Measurements from ENCODE around the gene TXLNA.
"Not testable (repeated sequence)": the region's sequence is repeated elsewhere in the genome, so short reads cannot be mapped to it uniquely, and the experiment has no call there.

TXLNA gene

DNA sequence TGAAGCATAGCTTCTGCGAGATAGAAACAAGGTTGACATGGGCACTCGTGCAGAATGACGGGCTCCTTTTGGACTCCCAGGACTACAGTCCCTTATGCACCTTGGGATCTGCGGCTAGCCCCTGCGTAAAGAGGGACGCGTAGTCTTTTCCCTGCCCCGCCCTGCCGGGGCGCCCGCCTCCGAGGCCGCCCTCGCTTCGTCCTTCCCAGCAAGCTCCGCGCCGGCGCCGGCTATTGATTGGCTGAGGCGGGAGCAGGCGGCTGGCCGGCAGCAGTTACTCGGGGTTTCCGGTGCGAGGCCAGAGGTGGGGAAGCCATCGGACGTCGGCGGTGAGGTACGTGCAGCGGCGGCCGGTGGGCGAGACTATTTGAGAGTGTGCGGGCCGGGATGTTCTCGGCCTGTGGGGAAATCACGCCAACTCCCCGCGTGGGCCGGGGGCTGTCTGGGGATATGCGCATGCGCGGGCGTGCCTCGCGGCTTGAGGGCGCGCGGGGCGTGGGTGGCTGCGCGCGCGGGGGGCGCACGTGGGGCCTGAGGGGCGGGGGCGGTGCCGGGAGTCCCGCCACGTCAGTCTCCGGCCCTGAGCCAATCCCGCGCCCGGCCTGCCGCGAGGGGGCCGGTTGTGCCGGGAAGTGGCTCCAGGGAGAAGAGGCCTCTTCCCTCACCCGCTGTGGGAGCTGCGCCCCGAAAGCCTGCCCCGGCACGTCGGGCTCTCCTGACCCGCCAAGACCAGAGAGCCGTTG, at the start of gene TXLNA:
Gene TXLNA (plus strand): TSS at position 233 of the 743 bp plus-strand sequence. CDS start 671 bp downstream, outside the sequence.
- peak; percentile 85 for DNase-seq (ENCODE audit: low read depth)

DNA sequence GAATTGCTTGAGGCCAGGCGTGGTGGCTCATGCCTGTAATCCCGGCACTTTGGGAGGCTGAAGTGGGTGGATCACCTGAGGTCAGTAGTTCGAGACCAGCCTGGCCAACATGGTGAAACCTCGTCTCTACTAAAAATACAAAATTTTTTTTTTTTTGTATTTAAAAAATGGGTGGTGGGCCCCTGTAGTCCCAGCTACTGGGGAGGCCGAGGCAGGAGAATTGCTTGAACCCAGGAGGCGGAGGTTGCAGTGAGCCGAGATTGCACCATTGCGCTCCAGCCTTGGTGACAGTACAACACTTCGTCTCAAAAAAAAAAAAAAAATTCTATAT, 45.6 kb upstream of the TXLNA start:
- not testable (repeated sequence) for DNase-seq (ENCODE audit: low read depth)

DNA sequence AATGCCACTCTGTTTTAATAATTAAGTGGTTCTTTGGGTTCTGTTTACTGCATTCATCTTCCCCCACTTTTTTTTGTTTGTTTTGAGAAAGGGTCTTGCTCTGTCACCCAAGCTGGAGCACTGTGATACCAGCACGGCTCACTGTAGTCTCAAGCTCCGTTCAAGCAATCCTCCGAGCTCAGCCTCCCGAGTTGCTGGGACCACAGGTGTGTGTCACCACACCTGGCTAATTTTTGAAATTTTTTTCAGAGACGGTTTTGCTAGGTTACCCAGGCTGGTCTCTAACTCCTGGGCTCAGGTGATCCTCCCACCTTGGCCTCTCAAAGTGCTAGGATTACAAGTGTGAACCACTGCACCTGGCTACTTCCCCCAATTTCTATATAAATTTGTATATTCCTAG, 42.4 kb upstream of the TXLNA start:
- DNase-seq (ENCODE audit: low read depth) = no peak

DNA sequence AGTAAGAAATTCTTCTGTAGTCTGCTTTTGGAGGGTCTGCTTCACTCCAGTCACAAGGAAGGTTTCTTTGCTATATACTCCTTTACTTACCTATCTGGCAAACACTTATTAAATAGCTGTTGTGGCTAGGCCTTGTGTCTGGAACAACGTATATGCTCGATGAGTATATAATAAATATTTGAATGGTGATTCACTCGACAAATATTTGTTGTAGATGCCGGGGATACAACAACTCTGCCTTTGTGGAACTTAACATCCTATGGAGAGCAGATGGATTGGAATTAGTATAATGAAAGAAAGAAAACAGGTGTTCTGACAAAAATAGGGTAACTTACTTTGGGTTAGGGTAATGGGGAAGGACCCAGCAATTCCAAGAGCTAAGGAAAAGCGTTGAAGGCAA, 40.5 kb upstream of the TXLNA start:
- DNase-seq (ENCODE audit: low read depth) = no peak

DNA sequence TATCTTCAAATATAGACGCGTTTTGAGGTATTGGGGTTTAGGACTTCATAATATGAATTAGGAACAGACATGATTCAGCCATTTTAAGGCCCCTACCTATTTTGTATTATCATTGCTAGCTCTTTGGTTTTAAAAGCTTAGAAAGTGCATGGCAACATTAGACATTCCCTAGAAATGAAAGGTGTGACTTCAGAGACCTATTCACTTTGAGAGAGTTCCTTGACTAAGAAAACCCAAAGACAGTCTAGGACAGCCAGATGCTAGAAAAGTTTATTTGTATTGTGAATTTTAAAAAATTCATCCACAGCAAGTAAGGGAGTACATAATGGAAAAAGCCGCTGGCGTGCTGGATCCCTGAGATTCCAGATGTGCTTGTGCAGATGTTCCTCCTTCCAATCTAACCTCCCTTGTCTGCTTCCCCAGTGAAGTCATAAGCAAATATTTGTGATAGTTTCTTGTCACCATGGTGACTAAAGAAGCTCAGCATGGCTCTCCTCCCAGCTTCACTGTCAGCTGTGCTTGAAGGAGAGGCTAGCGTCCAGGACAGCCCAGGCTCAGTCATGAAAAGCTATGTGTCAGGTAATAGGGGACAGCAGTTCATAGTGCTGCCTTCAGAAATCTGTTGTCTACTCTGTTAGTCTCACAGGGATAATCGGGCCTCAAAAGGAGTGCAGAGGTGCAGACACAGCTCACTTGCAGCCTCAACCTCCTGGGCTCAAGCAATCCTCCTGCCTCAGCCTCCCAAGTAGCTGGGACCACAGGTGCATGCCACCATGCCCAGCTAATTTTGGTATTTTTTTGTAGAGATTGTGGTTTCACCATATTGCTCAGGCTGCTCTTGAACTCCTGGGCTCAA, 36.8 kb upstream of the TXLNA start:
- peak; percentile 80 for DNase-seq (ENCODE audit: low read depth)

DNA sequence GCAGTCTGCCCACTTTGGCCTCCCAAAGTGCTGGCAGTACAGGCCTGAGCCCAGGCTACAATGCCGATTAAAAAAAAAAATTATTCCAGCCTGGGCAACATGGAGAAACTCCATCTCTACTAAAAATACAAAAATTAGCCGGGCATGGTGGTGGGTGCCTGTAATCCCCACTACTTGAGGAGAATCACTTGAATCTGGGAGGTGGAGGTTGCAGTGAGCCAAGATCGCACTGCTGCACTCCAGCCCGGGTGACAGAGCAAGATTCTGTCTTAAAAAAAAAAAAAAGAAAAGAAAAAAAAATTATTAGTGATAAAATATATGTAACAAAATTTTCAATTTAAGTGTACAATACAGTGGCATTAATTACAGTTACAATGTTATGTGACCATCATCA, 36.2 kb upstream of the TXLNA start:
- not testable (repeated sequence) for DNase-seq (ENCODE audit: low read depth)

DNA sequence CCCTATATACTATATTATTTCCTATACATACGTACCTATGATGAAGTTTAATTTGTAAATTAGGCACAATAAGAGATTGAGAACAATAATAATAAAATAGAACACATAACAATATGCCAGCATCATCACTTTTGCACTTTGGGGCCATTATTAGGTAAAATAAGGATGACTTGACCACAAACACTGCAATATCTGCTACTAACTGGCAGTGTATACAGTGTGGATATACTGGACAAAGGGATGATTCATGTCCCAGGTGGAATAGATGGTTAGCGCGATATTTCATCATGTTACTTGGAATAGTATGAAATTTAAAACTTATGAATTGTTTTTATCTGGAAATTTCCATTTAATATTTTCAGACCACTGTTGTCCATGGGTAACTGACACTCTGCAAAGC, 35.4 kb upstream of the TXLNA start:
- DNase-seq (ENCODE audit: low read depth) = peak; percentile 33

DNA sequence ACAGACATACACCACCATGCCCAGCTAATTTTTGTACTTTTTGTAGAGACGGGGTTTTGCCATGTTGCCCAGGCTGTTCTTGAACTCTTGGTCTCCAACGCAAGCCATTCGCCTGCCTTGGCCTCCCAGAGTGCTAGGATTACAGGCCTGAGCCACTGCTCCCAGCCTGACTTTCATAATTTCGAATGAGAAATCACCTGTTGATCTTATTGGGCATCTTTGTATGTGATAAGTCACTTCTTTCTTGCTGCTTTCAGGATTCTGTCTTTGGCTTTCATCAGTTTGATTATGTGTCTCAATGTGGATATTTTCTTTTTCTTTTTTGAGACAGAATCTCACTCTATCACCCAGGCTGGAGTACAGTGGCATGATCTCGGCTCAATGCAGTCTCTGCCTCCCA, 31.7 kb upstream of the TXLNA start:
- not testable (repeated sequence) for DNase-seq (ENCODE audit: low read depth)

DNA sequence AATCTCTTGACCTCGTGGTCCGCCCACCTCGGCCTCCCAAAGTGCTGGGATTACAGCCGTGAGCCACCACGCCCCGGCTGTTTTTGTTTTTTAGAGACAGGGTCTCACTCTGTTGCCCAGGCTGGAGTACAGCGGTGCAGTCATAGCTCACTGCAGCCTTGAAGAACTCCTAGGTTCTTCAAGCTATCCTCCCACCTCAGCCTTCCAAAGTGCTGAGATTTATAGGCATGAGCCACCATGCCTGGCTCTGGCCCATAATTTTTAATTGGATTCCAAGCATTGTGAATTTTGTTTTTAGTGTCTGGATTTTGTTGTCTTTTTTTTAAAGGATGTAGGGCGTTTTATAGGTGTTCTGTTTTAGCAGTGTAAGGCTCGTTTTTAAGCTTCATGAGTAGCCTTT, 28.6 kb upstream of the TXLNA start:
- no peak for DNase-seq (ENCODE audit: low read depth)

DNA sequence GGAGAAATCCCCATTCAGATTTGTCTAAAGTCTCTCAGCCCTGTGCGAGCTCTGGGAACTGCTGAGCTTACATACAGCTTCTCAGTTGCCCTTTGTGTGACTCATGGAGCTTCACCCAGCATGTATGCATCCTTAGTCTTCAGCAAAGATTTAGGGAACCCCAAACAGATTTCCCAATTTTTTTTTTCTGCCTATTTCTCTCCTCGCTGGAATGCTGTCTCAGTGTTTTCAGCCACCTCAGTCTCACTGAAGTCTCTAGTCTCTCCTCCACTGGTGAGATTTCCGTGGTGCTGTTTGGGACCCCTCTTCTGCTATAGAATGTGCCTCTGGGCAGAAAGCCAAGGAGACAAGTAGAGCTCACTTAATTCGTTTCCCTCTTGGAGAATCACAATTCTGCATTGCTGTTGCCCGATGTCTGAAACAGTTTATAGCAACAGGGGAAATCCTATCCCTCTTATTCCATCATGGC, 28.1 kb upstream of the TXLNA start:
- peak; percentile 48 for DNase-seq (ENCODE audit: low read depth)

DNA sequence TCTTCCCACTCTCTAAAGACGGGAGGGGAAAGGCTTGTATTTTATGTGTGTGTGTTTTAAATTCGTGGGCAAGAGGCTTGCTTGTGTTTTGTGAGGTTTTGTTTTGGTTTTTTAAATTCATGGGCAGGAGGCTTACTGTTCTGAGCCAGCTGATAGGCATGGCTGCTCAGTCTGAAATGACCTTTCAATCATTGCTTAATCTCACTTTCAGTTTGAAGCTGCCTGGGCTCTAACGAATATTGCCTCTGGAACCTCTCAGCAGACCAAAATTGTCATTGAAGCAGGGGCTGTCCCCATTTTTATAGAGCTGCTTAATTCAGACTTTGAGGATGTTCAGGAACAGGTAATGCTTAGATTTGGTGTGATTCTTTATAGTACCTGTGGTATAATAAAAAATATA, 20.3 kb upstream of the TXLNA start:
- no peak for DNase-seq (ENCODE audit: low read depth)

DNA sequence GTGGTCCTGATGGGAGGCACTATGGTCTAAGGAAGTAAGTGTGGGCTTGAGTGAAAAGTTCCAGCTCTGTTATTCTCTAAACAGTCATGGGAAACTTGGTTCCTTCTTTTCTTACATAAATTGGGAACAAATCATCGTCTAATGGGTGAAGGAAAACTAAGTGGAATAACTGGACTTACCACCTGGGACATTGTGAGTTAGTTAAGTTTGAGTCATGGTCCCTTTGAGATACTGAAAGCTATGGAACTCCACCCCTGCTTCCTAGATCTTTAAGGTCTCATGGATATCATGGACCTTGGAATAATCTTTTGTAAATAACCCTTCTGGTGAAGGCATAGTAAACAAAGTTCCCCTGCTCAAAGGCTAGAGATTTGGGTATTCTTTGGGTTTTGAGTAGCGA, 16.1 kb upstream of the TXLNA start:
- no peak for DNase-seq (ENCODE audit: low read depth)

DNA sequence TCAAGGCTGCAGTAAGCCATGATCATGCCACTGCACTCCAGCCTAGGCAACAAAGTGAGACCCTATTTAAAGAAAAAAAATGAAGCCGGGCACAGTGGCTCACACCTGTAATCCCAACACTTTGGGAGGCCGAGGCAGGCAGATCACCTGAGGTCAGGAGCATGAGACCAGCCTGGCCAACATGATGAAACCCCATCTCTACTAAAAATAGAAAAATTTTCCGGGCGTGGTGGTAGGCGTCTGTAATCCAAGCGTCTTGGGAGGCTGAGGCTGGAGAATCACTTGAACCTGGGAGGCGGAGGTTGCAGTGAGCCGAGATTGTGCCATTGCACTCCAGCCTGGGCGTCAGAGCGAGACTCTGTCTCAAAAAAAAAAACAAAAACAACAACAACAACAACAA, 13.8 kb upstream of the TXLNA start:
- not testable (repeated sequence) for DNase-seq (ENCODE audit: low read depth)

DNA sequence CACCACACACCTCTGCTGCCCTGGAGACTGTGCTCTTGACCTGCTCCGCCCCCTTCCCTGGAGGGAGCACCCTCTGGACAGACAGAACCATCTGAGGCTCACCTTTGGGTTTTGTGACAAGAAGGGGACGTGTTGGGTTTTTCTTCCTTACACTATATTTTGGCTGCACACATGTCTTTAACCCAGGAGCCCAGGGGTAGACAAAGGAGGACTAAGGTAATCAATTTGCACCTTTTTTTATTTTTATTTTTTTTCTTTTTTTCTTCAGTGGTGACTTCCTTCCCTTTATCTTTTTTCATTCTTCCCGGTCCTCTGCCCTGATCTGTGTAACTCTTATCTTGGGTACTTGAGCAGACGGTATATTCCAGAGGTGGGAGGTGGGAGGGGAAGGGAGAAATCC, 8.5 kb upstream of the TXLNA start:
- no peak for DNase-seq (ENCODE audit: low read depth)

DNA sequence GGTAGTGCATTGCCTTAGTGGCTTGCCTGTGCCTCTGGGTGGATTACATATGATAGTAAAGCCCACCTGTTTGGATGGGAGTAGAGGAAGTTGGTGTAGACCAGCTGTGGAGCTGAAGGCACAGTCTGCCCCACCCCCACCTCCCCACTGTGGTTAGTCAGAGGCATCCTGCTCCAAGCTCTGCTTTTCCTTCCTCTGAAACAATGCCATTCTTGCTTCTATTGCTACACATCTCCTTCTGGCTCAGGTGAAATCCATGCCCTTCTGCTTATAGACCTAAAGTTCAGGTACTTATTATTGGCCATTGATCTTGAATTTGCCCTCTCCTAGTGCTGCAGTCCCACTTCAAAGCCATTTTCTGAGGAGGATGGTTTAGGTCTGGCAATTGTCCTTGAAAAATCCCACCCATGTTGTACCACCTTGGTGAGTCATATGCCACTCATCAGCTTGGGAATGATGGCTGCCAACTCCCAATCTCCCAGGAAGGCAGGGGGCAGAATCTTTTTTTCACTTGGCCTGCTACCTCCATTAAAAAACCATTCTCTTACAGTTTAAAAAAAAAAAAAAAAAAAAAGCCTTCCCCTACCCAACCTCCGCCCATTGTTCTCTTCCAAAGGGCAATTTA, 6.7 kb upstream of the TXLNA start:
- no peak for DNase-seq (ENCODE audit: low read depth)

DNA sequence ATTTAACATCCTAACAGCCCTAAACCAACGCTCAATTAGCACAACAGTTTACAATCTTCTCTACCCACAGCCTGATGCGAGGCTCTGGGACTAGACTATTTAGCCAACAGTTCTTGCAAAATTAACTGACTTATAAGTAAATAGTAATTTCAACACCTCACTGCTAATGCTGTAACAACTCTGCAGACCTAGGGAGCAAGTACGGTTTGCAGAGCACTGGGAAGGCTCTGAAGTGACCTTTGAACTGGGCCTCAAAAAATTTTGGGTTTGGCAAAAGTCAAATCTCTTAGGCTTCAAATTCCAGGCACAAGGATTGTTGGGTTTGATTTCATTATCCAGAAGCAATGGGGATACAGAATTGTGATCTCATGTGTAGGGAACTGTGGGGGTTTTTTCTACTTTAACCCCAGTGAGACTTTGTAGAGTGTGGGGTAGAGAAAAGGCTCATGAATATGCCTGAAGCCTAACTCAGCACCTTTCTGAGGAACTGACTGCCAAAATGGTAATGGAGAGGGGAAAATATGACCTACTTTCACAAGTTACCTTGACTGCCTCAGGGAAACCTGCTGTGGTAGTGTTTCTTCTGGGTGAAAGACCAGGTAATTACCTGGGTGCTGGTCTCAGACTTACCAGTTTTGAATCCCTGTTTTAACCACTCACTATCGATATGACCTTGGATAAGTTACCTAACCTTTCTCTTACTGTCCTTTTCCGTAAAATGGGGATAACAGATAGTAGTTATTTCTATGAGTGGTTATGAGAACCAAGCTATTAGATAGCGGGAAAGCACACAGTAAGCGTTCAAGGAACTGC, 889 bp upstream of the TXLNA start:
- no peak for DNase-seq (ENCODE audit: low read depth)

DNA sequence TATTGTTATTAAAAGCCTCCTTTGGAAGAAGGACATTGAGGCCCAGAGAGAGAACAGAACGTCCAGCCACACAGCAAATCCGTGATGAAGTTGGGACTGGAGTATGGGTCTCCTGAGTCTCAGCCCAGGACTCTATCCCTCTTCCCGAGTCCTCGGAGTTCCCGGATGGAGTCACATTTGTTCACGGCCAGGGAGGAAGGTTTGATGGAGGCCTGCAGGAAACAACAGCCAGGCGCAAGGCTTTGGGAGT, 357 bp upstream of the TXLNA start:
- no peak for DNase-seq (ENCODE audit: low read depth)

DNA sequence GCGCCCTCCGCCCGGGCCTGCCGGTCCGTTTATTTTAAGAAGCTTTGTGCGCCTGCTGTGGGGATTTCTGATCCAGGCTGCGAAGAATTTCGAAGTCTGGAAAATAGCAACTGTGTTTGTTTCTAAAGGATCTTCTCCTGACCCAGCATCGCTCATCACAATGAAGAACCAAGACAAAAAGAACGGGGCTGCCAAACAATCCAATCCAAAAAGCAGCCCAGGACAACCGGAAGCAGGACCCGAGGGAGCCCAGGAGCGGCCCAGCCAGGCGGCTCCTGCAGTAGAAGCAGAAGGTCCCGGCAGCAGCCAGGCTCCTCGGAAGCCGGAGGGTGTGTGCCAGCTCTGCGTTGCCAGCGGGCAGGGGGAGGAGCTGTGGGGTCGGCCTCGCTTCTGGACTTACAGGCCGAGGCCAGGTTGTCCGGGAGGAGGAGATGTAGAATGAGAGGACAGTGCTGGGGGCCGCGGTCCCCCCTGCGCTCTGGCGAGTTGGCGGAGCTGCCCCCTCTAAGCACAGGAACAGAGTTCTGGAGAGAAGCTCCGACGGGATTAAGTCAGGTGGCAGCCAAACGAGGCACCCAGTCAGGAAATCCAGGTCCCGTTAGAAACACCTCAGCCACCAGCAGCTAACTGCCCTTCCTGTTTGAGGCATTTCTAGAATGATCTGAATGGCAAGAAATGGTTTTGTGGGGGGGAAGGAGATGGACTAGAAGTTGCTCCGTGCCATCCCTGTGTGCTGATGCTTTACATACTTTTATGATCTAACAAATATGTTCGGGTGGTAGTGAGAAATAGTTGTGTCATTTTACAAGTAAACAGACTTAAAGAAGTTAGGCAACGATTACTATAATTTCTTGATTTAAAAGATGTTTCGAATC, 948 bp downstream of the TXLNA start:
- DNase-seq (ENCODE audit: low read depth) = no peak

DNA sequence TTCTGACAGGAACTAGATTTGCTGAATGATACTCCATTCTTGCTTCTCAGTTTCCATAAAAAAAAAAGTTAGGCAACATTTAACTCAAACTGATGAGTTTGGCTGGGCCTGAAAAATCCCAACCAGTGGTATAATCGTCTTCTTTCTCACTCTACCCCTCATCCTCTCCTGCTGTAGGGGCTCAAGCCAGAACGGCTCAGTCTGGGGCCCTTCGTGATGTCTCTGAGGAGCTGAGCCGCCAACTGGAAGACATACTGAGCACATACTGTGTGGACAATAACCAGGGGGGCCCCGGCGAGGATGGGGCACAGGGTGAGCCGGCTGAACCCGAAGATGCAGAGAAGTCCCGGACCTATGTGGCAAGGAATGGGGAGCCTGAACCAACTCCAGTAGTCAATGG, 1.6 kb downstream of the TXLNA start:
- no peak for DNase-seq (ENCODE audit: low read depth)

DNA sequence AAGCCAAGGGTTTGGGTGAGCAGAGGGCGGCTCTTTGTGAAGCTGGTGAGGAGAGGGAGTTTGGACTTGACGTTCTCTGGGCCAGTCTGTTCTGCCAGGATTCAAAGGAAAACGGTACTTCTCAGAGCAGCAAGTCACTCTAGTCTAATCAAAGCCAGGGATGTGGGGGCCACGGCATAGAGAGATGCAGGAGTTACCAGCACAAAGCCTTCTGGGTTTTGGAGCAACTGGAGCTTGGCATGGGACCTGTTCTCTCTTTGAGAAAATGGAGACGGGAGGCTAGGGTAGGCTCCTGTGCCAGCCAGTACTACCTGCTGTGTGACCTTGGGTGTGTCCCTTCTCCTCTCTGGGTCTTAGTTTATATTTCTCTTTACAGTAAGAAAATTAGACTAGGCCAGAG, 2.1 kb downstream of the TXLNA start:
- no peak for DNase-seq (ENCODE audit: low read depth)

DNA sequence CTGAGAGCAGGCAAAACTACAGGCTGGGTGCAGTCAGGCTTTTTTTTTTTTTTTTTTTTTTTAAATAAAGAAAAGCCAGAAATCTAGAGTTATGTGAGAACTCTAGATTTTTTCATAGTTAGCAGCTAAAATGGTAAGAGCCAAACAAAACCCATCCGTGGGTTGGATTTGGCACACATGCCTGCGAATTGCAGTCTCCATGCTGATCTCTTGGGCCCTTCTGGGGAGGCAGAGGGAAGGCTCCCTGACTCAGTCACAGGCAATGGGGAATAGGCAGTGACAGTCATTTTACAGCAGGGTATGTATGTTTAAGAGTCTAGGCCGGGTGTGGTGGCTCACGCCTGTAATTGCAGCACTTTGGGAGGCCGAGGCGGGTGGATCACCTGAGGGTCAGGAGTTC, 2.6 kb downstream of the TXLNA start:
- DNase-seq (ENCODE audit: low read depth) = no peak

Measured in fibroblast of the conjunctiva (primary cell).